NCI-H2081 (cell line): Measurements from ENCODE around the gene CSPG4.
"Not testable (repeated sequence)": the region's sequence is repeated elsewhere in the genome, so short reads cannot be mapped to it uniquely, and the experiment has no call there.

Source experiments
- DNase-seq, 2 experiments: peaks; one replicate each; lab custom pipeline; 2025; lab: John Stamatoyannopoulos, UW

Gene CSPG4

DNA sequence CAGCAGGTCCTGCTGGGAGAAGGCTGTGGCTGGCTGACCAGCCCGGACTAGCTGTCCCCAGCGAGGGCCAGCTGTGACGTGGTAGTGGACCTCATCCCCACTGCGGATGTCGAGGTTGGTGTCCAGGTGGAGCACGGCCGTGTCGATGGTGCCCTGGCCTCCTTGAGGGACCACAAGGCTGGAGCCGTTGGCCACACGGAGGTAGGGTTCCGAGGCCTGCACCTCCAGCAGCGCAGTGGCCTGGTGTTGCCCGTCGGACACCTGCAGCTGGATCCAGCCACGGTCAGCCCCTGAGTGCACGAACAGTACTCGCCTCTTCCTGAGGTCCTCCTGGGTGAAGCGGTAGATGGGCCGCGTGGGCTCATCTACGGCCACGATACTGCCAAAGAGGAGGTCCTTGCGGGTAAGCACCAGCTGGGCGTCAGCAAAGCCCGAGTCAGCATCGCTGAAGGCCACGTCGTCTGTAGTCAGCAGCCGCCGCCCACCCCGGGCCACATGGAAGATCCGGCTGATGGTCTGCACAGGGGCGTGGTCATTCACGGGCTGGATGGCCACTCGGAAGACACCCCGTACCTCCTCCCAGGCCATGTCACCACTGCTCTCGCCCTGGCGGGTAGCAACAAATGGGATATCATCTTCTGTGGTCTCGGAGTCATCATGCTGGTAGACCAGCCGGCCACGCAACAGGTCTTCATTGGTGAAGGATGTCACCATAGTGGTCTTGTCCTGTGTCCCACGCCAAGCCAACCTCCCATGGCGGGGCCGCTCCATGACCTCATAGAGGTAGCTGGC is 25.0 kb downstream of the CSPG4 start:
- no peak for DNase-seq

DNA sequence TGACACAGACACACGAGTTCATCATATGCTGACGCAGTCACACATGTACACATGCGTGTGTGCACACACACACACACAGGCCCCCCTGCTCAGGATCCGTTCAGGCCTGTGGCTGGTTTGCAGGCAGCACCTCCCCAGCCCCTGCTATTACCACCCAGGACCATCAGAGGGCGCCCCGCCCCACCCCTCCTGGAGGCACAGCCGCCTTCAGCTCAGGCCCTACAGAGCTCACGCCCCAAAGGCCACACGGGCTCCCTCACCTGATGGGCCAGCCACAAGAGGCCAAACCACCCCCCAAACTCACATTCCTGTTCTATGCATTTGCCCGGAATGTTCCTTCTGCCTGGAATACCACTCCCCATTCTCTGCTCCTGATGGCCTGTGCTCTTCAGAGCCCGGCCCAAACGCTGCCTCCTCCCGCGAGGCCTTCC is 26.4 kb downstream of the CSPG4 start:
- DNase-seq, result peak; percentile 43 to 58

DNA sequence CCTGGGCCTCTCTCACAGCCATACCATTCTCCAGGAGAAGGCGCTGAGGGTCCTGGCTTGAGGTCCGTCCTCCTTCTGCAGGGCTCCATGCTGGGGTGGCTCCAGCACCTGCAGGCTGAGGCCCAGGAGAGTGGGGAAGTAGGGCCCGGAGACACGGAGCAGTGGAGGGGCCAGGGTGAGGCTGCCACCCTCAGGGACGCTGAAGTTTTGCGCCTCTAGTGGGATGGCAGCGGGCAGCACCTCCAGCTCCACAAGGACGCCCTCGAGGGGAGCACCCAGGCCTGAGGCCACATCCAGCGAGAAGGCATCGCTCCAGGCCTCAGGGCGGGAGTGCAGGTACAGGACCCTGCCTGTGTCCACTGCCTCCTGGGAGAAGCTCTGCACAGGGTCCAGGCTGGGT is 27.5 kb downstream of the CSPG4 start:
- DNase-seq, result no peak

DNA sequence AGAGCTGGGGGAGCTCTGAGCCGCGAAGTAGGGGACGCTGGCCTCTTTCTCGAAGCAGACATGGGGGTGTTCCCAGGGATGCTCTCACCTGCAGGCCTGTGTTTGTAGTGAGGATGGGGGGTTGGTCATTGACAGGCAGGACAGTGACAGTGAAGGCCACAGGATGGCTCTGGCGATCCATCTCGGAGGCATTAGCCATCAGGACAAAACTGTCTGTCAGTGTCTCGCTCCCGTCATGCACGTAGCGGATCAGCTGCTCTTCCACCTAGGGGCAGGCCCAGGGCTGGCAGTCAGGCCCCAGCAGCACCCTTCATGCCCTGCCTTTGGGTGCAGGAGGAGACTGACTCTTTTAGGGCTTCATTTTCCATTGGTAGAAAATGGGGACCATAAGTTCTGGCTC is 28.0 kb downstream of the CSPG4 start:
- no peak for DNase-seq

DNA sequence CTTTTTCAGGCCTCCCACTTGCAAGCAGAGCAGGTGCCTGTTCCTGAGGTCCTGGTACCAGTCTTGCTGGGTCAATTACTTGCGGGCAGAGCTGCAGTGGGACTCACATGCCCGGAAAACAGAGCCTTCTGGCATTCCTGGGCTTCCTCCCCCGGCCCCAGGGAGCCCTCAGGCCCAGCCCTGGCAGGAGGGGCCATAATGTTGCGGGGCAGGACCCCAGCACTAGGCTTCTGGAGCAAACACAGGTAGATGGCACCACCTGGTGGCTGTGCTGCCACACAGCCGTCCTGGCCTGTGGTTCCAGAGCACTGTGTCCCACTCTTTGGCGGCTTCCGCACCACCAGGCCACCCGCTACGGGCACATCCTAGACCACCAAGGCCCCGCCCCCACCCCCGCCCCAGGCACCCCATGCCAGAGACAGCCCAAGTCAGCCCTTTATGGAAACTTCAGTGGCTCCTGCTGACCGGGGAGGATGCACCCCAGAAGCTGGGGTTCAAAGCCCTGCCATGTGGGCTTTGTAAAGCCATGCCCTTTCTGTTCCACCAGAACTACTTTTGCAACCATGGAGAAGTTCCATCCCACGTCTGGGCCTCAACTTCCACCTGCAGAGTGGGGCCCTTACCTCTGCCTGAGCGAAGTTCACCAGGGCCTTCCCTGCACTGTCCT is 28.9 kb downstream of the CSPG4 start:
- peak; percentile 52 to 58 for DNase-seq

DNA sequence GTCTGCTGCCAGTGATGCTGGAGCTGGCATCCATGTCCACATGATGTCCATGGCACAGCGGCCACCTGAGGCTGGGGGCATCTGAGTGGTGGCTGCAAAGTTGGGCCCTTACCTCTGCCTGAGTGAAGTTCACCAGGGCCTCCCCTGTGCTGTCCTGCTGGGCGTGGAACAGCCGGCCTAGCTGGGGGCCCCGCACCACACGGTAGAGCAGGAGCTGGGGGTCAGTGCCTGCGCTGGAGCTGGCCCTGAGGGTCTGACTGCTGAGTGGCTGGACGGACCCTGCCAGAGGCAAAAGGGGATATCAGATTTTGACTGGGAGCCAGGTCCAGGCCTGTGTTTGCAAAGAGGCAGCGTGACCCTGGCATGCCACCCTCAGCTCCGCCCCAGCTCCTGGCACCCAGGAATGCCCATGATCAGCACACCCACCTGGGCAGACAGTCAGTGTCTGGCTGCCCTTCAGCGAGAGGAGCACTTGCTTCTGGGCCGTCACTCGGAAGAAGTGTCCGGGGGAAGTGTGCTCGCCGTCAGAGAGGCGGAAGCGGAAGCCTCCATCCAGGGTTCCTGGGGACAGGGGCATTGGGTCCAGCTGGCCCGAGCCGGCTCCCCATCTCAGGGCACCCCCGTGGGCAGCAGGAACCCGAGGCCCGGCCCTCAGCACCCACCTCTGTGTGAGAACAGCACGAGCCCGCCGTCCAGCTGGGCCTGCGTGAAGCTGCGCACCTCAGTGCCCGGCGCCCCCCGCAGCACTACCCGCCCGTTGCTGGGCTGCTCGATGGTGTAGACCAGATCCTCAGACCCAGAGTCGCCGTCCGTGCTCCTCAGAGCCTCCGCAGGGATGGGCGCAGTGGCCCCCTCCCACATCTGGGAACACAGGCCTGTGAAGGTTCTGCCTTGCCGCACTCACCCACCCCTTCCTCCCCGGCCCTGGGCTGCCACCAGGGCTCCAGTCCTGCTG is 30.2 kb downstream of the CSPG4 start:
- no peak for DNase-seq

DNA sequence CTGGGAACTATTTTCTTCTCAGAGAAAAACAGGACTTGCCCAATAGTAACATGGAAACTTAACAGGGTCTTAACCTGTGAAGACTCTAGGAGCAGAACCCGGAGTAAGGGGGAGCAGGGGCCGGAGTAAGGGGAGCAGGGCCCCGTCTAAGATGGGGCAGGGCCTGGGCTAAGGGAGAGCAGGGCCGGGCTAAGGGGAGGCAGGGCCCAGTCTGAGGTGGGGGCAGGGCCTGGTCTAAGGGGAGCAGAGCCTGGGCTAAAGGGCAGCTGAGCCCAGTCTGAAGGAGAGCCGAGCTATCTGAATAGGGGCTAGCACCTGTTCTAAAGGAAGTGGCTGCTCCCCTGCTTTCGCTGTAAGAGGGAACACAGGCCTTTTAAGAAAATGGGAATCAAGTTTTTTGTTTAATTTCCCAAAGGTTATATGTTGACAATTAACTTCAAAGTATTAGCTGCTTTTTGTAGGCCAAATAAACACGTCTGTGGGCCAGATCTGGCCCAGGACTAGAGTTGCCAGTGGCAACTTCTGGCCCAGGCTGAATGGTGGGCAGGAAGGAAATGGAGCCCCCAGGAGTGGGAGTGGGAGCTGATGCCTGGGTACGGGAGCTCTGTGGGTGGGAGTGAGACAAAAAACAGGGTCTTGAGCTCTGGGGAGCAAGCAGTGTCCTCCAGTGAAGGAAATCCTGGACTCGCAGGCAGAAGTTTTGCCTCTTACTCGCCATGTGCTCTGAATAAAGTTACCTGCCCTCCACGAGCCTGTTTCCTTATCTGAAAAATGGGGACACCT is 32.5 kb downstream of the CSPG4 start:
- DNase-seq, result no peak

DNA sequence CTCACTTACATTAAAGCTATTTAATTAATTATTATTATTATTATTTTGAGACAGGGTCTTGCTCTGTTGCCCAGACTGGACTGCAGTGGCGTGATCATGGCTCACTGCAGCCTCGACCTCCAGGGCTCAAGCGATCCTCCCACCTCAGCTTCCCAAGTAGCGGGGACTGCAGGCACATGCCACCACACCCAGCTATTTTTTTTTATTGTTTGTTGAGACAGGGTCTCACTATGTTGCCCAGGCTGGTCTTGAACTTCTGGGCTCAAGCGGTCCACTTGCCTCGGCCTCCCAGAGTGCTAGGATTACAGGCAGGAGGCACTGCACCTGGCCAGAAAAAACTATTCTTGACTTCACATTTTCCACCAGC is 34.3 kb downstream of the CSPG4 start:
- DNase-seq, result not testable (repeated sequence)

DNA sequence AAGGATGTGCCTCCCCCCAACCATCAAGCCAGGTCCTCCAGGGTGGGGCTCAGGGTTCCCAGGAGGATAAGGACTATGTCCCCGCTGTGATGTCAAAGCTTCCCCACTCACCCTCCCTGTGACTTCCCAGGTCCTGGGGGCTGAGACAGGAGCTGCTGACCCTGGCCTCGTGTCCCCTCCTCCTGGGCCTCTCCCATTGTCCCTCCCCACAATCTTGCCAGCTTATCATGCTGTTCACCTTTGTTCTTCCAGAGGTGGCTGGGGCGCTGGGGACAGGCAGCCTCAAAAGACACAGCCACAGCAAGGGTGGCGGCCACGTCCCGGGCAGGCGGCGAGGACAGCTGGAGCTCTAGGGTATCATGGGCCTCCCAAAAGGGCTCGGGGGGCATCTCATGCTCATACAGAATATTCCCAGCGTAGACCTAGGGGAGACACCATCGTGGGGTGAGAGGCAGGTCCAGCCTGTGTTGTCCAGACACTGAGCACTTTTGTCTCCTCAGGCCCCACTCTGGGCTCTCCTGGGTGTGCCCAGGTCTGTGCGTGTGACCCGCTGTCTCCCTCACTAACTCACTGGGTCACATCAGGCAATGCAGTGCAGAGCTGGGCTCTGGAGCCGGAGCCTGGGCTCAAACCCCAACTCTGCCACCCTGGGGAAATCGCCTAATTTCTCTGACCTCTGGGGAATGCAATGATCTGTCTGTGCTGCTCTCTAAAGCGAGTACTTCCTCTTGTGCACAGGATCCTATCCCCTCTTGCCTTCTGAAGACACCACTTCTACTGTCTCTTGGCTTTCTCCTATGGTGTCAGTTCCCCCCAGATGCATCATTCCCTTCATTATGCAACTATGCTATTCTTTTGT is 35.0 kb downstream of the CSPG4 start:
- no peak for DNase-seq

DNA sequence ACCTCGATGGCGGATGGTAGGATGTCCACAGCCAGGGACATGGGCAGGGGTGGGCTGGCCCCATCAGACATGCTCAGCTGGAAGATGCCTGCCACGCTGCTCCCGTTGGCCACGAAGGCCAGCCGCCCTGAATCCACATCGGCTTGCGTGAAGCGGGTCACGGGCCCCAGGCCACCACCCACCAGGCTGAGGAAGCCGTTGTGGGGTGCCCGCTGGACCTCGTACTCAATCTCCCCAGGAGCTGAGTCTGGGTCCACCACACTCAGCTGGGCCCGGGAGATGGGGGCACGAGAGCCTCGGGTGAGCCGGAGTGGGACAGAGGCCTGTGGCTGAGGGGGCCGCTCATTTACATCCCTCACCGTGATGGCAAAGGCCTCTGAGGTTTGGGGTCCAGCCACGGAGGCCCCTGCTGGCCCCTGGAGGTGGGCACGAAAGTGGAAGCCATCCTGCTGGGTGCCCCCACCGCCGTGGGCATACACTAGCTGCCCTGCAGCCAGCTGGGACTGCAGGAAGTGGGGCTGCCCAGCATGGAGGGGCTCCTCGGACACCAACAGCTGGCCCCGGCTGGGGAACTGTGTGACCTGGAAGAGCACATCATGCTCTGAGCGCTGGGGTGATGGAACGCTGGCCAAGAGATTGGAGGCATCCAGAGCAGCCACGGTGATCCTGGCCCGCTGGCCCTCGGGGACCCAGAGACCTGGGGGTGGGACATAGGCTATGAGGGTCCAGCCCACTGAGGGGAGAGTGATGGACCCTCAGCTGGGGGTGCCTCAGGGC is 35.8 kb downstream of the CSPG4 start:
- no peak for DNase-seq

DNA sequence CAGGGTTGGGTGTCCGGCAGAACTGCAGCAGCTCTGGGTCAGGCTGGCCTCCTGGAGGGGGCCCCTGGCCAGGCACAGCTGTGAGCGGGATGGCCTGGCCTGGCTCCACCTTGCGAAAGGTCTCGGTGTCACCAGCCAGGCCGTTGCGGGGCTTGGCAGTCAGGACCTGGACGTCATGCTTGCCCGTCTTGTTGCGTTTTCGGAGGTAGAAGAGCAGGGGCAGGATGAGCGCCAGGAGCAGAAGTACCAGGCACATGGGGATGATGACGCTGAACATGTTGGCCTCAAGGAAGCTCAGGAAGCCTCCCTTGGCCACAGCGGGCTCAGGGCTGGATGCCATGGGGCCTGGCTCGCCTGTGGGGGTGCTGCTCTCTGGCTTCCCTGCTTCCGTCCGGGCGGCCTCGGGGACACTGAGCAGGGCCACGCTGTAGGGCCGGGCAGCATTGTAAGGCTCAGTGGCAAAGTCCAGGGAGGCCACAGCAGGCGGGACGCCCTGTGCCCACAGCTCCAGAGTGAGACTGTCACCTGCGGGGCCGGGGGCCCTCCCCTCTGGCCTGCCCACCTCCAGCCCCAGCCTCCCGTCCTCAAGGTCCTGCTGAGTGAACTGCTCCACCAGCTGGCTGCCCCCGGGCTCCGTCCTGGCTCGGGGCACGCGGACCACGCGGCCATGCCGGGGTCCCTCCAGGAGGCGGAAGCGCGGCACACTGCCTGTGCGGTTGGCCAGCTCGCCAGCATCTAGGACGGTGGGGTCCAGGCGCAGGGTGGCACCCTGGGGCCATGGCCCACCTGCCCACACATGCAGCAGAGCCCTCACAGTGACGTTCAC is 36.9 kb downstream of the CSPG4 start:
- DNase-seq, result no peak

DNA sequence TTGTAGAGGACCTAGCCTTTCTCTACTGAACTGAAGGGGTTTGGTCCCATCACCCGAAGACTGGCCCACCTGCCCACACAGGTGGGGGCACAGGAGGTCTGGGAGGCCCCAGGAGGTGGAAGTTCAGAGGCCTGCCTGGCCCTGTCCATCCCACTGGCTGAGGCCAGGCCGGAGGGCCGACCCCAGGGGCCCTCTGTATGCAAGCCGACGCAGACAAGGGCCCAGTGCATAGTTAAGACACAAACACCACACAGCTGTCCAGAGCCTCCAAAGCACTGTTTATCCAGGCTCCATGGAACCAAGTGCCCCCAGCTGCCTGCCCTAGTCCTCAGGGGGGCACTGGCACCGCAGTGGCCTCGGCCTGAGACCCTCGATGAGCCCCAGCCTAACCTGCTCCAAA is 38.3 kb downstream of the CSPG4 start:
- no peak for DNase-seq

DNA sequence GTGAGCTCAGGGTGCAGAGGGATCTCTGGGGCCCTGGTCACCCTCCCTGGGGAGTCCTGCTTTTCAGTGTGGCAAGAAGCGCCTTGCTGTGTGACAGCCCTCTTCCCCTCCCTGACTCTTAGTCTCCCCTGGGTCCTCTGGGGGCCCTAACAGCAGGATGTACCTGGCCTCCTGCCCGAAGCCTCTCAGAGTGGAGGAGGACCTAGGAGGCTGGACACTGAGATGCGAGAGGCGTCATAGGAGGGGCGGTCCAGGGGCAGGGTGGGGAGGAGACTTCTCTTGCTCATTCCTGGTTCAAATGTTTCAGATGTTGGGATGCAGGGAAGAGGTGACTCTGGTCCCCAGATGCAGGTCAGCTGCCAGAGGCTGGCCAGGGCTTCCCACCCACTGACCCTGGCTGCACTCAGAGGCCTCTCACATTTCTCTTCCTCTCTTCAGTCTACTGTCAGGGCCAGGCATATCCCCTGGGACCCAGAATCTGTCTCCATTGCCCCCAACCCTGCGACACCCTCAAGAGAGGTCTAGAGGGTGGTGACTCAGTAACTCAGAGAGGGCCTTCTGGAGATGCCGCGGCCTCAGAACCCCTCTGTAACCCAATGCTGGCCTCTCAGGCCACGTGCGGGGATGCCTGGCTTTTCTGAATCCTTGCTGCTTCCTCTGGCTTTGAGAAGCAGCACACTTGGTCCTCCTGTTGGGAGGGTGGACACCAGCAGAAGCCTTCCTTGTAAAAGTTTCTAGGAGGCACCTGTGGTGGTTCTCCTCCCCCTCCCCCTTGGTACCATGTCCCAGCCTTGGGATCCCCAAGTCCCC is 39.0 kb downstream of the CSPG4 start:
- no peak for DNase-seq

DNA sequence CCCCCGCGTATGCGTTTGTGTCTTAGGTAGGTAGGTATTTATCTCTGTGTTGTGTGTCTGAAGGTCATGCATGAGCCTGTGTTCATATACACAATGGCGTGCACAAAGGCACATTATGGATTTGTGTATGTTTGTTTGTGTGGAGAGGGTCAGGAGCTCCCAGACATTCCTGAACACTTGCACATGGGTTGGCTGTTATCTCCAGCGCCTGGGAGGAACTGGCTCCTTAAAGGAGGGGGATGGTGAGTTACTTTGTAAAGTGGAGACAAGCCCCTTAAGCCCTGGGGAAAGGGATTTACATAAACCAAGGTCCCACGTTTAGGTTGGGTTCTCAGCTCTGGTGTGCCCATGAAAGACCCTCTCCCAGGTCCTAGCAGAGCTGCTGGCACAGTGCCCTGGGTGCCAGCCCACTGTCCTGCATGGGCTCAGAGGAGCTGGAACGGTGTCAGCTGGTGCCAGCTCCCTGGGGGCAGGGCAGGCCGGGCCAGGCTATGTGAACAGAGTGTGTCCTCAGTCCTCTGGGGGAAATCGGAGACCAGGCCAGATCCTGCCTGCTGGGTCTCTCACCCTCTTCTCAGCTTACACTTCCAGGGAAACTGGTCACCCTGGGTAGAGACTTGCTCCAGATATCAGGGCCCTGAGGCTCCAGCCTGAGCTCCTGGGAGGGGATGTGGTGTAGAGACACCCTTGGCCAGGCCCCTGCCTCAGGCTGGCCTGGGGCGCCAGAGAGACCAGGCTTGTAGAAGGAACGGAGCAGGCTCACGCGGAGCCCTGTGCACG is 39.8 kb downstream of the CSPG4 start:
- DNase-seq, result no peak

DNA sequence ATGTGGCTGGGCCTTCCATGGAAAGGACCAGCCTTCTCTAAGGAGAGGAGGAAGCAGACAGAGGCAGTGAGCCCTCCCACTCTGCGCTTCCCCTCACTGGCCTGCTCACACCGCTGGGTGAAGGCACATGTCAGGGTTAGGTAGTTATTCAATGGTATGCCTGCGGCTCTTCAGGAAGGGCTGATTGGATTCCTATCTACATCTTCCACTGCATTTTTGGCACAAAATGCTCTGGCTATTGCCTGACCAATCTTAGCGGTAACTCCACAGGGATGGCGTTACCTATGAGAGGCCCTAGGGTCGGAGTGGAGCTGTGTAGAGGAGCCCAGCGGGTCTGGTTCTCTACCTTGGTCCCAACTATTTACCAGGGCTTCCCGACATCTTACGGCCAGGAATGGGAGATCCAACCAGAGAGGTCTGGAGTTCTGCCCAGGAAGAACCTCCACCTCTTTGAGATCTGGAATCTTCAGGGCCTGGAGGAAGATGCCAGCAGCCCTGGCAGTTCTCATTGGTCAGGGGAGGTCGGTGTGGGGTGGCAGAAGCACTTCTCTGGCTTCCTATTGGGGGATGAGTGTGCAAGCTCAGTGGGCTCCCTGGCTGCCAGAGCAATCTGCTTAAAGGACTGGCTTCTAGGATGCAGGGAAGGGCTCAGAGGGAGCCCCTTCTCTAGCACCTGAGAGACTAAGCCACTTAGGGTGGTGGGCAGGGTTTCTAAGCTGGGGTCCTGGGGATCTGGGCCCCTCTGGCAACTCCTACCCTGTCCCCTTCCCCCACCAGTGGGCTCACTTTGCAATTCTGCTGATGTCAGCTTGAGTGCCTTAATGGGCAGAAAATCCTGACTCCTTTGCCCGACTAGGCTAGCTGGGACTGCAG is 40.7 kb downstream of the CSPG4 start:
- no peak for DNase-seq

DNA sequence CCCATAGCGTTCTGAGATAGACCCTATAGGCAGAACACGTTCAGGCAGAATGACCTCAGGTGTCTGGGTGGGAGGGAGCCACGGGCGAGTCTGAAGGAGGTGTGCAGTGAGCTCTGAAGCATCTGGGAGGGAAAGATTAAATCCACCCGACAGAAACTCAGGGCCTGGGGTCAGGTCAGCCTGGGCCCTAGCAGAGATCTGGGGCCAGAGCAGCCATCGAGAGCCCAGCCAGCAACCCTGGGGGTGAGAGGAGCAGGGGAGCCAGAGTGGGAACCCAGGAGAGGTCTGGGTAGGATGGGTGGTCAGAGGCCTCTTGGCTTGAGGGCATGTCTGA is 42.8 kb downstream of the CSPG4 start:
- no peak for DNase-seq
